HT-29 (cell line): ENCODE measurements around the gene CFAP65. TPM values are rescaled to one million over a fixed set of nuclear protein-coding genes. Genes with fewer than 3 reads are reported as not detected.

Source experiments
- DNase-seq: peaks from one replicate; pipeline ENCODE4 v3.0.0-alpha.2; 2015; ENCODE audit warnings: low spot score
- total RNA-seq: library from RNA; depleted of rRNA; stranded (reverse); fragments of >200 nt; shearing (Covaris generic); gene quantifications from 2 replicates; pipeline ENCODE4 v1.2.3, GENCODE V29; 2014; rRNA removed

Gene CFAP65
- total RNA-seq, result not detected in 2 replicates

- no peak for DNase-seq
Observed at GRCh38 chr2:219041252-219041651, at the start of gene CFAP65. CFAP65 (minus strand) TSS chr2:219041516; CDS start chr2:219039048, 2,468 bp downstream.

GRCh38 chr2:219090436-219091299 is 49.4 kb upstream of the CFAP65 start:
- no peak for DNase-seq

GRCh38 chr2:219089330-219089729 is 48.0 kb upstream of the CFAP65 start:
- no peak for DNase-seq

GRCh38 chr2:219087848-219088247 is 46.5 kb upstream of the CFAP65 start:
- DNase-seq, result no peak

- DNase-seq, result no peak
Observed at GRCh38 chr2:219087361-219087760, 46.0 kb upstream of the CFAP65 start.

- DNase-seq, result no peak
Observed at GRCh38 chr2:219086196-219086595, 44.9 kb upstream of the CFAP65 start.

- DNase-seq, result no peak
Observed at GRCh38 chr2:219084791-219085190, 43.5 kb upstream of the CFAP65 start.

GRCh38 chr2:219082332-219082958 is 41.1 kb upstream of the CFAP65 start:
- DNase-seq, result peak; percentile 46

- DNase-seq, result peak; percentile 63
Observed at GRCh38 chr2:219081701-219082331, 40.5 kb upstream of the CFAP65 start.

GRCh38 chr2:219081096-219081495 is 39.8 kb upstream of the CFAP65 start:
- no peak for DNase-seq

- DNase-seq, result no peak
Observed at GRCh38 chr2:219079417-219079816, 38.1 kb upstream of the CFAP65 start.

GRCh38 chr2:219078951-219079350 is 37.6 kb upstream of the CFAP65 start:
- no peak for DNase-seq

- DNase-seq, result no peak
Observed at GRCh38 chr2:219078126-219078525, 36.8 kb upstream of the CFAP65 start.

GRCh38 chr2:219076253-219076652 is 34.9 kb upstream of the CFAP65 start:
- no peak for DNase-seq

GRCh38 chr2:219073413-219074129 is 32.3 kb upstream of the CFAP65 start:
- peak; percentile 79 for DNase-seq

GRCh38 chr2:219072741-219073250 is 31.5 kb upstream of the CFAP65 start:
- no peak for DNase-seq

- DNase-seq, result peak; percentile 61
Observed at GRCh38 chr2:219071131-219071816, 30.0 kb upstream of the CFAP65 start.

- no peak for DNase-seq
Observed at GRCh38 chr2:219065484-219065883, 24.2 kb upstream of the CFAP65 start.

- no peak for DNase-seq
Observed at GRCh38 chr2:219062081-219062480, 20.8 kb upstream of the CFAP65 start.

- DNase-seq, result no peak
Observed at GRCh38 chr2:219060821-219061791, 19.8 kb upstream of the CFAP65 start, which contains the start of gene IHH. IHH (minus strand) TSS chr2:219060921; CDS start chr2:219060467, 454 bp downstream.
